ENCODE results near the gene IQSEC1.

Gene IQSEC1

DNA sequence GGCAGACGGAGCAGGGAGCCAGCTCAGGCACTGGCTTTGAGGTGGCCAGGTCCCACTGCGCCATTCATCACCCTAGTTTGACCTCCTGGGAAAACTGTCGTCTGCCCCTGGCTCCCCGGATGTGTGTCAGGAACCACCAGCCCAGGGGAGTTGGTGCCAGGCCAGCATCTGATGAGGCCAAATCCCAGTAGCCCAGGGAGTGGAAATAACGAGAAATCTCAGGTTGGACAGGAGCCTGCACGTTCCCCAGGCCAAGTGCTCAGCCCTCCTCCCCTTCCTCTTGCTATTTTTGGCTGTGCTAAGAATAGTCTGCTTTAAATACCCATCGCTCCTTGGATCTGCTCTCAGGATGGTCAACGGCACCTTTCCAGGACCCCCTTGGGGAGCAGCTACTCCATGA lies 138.8 kb downstream of the IQSEC1 start:
- DNase-seq (ENCODE audit: low spot score) = no peak

GRCh38 chr3:12933901-12934300 lies 139.3 kb downstream of the IQSEC1 start:
- no peak for DNase-seq (ENCODE audit: low spot score)

DNA sequence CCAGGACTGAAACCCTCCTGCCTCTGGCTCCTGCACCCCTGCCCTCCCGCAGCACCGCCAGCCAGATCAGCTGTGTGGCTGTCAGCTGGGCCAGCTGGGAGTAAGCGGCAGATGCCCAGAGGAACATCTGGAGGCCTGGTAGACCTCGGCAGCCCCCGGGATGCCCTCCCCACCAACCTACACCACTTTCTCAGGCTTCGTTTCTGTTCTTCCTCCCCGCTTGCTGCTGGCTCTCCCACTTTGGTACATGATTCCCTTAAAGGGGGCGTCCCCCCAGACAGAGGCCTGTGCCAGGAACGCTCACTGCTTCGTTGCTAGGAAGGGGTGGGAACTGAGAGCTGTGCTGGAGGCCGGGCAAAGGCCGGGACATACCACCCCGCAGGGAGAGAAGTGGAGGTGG lies 140.5 kb downstream of the IQSEC1 start:
- no peak for DNase-seq (ENCODE audit: low spot score)

DNA sequence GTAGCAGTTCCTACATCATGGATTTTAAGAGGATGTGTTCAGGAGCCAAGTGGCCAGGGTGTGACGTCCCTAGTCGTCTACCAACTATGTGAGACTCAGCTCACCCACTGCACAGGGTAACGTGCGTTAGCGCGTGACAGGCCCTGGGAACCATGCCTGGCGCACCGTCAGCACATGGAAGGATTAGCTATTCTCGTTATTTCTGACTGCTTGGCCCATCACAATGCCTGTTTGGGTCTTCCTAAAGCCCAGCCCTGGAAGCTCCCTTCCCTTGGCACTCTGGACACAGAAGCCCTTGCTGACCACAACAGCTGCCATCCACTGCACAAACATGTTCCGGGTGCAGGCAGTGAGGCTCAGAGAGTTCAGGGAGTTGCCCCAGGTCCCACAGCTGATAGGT lies 140.9 kb downstream of the IQSEC1 start:
- no peak for DNase-seq (ENCODE audit: low spot score)

DNA sequence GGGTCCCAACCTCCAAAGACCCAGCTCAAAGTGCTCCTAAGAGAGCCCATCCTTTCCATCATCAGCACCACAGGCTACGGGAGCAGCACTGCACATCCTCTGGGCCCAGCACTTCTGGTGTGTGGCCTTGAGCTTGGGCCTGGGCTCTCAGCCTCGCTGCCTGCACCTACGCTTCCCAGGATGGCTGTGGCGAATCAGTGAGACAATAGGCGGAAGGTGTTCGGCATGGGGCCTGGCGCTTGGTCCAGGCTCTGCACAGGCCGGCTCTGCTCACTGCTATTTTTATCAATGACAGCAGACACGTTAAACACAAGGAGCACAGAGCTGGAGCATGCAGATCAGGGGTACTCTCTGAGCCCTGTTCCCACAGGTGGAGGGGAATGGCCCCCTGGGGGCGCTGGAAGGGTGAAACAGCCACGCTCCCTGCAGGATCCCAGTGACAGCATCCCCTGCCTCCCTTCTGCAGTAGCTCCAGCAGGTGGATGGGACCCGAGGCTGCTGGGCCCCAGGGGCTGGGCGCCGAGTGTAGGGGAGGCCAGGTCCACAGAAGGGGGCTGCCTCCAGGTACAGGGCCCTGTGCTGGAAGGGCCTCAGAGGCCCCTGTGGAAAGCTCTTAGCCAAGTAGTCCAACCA lies 141.8 kb downstream of the IQSEC1 start:
- no peak for DNase-seq (ENCODE audit: low spot score)

GRCh38 chr3:12929801-12930200 lies 143.4 kb downstream of the IQSEC1 start:
- no peak for DNase-seq (ENCODE audit: low spot score)

GRCh38 chr3:12926660-12927059 lies 146.6 kb downstream of the IQSEC1 start:
- no peak for DNase-seq (ENCODE audit: low spot score)

- DNase-seq (ENCODE audit: low spot score) = no peak
These were observed 147.6 kb downstream of the IQSEC1 start for GRCh38 chr3:12925648-12926047.

DNA sequence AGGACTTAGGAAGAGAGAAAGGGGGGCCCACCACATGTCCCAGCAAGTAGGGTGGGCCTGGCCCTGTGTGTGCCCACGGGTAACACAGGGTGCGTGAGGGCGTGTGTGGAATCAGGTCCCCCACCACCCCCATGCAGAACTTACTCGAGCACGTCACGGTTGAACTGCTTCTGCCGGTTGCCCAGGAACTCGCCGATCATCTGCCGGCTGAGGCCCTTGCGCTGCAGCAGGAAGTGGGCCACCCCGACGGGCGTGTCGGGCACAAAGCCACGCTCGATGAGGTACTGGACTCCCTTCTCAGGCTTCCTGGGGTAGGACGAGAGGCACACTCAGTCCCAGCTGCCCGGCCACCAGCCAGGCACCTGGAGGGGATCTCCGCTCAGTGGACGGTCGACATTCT lies 148.8 kb downstream of the IQSEC1 start:
- DNase-seq (ENCODE audit: low spot score) = peak; percentile 59

GRCh38 chr3:12922881-12923431 lies 150.3 kb downstream of the IQSEC1 start:
- no peak for DNase-seq (ENCODE audit: low spot score)

- DNase-seq (ENCODE audit: low spot score) = no peak
These were observed 150.9 kb downstream of the IQSEC1 start for GRCh38 chr3:12922306-12922705.

GRCh38 chr3:12921736-12922135 lies 151.5 kb downstream of the IQSEC1 start:
- no peak for DNase-seq (ENCODE audit: low spot score)

DNA sequence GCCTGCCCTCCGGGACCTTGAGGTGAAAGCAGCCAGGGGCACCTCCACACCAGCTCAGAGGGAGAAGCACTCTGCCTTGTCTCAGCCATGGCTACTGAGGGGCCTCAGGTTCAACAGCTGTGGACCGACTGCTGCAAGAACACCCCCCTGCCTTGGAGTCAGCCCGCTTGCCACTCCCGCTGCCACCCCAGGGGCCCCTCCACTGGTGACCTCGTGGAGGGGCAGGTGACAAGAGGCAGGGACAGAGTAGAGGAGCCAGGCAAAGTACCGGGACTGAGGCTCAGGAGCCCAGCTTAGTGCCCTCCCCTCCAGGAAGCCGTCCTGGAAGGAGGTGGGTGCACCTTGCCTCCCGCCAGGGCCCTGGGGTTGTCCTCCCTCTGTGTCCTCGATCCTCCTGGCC lies 152.3 kb downstream of the IQSEC1 start:
- DNase-seq (ENCODE audit: low spot score) = no peak

- DNase-seq (ENCODE audit: low spot score) = no peak
These were observed 154.0 kb downstream of the IQSEC1 start for GRCh38 chr3:12919205-12919604.

GRCh38 chr3:12918231-12918630 lies 155.0 kb downstream of the IQSEC1 start:
- DNase-seq (ENCODE audit: low spot score) = no peak

GRCh38 chr3:12916159-12916558 lies 157.1 kb downstream of the IQSEC1 start:
- DNase-seq (ENCODE audit: low spot score) = no peak

DNA sequence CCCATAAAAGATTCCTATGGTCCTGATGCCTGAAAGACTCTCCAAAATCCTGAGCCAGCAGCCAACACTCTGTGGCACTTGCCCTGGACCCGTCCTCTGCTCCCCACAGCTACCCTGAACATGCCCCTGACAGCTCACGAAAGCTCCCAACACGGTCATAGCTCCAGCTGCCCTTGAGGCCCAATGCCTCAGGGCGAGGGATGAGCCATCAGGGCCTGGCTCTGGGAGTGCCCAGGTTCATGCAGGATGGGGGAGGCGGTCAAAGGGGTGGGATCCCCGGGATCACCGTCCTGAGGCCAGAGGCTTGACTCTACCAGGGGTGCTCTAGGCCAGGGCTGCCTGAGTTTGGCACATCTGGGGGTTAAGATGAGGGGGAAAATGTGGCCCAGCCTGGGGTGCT lies 159.1 kb downstream of the IQSEC1 start:
- DNase-seq (ENCODE audit: low spot score) = no peak

DNA sequence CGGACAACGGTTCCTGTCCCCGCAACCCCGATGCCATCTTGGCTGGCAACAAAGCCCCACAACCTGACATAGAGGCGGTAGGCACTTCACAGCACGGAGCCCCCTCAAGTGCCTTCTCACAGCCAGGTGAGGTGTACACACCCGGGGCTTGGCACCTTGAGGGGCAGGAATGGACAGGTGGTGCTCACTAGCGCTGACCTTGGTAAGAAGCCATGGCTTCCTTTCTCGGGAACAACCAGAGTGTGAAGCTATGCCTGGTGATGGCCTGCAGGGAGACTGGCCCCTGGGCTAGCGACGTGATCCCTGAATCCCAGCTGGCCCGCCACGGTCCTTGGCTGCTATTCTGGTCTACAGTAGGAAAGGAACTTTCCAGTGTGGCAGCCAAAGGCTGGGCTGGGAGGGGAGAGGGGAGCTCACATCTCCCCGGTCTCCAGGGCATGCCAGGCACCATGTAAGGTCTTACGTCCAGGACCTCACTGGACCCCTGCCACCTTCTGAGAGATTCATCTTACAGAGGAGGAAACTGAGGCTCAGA lies 161.3 kb downstream of the IQSEC1 start:
- DNase-seq (ENCODE audit: low spot score) = no peak

DNA sequence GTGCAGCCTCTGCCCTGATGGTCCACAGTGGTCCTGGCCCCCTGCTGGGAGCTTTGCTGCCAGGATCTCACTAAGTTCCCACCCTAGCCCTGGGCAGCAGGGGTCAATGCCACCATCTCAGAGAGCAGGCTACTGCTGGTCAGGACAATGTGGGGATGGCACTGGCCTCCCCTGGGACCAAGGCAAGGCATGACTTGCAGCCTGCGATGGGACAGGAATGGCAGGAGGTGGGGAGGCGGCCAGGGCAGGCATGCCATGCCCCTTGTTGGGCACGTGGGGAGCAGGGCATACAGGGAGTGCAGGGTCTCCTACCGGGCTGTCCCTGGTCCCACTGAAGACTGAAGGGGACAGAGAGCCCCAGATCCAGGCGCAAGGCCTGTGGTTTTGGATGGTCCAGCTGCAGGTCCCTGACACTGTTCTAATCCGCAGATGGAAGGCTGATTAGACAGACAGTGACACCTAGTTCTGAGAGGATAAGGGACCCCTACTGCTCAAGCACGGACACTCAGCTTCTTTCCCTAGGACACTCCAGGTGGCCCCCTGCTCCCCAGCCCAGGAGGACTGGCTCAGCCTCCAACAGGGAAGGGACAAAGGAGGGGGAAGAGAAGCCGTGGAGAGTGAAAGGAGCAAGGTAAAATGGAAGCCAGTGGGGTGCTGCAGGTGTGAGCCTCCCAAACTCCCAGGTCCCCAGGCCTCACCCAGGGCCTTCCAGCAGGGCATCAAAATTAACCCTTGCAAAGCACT lies 162.7 kb downstream of the IQSEC1 start:
- no peak for DNase-seq (ENCODE audit: low spot score)

- no peak for DNase-seq (ENCODE audit: low spot score)
These were observed 163.5 kb downstream of the IQSEC1 start for GRCh38 chr3:12909710-12910109.

GRCh38 chr3:12908859-12909258 lies 164.4 kb downstream of the IQSEC1 start:
- no peak for DNase-seq (ENCODE audit: low spot score)

DNA sequence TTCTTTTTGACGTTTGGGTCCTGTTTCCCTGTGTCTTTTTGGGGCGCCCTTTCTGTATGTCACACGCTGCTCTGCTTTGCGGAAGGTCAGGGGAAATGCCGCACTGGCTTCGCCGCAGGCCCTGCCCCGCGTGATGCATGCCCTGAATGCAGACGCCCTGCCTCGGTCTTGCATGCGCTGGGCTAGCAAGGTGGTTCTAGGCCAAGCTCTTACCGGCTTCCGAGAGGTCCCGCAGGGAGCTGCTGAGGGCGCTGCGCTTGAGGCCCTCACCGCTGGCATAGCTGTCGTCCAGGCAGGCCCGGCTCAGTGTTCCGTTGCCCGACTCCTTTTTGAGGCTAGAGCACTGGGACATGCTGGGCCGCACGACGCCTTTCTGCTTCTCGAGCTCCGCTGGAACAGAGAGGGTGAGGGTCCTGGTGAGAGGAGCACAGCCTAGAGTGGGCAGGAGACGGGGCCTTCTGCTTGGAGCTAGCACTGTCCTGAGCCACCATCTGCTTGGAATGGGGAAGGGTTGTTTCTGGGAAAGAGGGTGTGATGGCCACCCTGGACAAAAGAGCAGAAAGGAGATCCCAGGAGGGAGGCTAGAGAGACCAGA lies 165.0 kb downstream of the IQSEC1 start:
- no peak for DNase-seq (ENCODE audit: low spot score)

DNA sequence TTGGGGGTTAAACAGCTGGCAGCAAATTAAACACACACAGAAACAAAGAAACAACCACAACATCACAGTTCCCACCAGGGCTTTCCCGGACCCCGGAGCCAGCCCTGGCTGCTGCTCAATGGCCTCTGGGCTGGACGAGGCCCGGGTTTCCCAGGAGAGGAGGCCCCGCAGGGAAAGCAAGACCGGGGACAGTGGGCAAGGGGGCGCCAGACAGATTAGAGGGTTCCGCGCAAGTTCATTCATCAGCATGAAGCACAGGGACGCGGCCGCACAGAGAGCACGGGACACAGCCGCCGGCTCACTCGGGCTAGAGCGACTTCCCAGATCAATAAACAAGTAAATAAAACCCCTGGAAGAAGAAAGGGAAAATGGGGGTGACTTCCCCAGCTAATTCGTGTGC lies 165.5 kb downstream of the IQSEC1 start:
- DNase-seq (ENCODE audit: low spot score) = no peak
